HS-27A (cell line): Measurements from ENCODE around the gene SMAD9.
"Not testable (repeated sequence)": the region's sequence is repeated elsewhere in the genome, so short reads cannot be mapped to it uniquely, and the experiment has no call there.

ENCODE experiments used
- DNase-seq: peaks from one replicate; pipeline ENCODE4 v3.0.0-alpha.2; 2012; ENCODE audit warnings: low read depth, missing footprints

The SMAD9 gene

DNA sequence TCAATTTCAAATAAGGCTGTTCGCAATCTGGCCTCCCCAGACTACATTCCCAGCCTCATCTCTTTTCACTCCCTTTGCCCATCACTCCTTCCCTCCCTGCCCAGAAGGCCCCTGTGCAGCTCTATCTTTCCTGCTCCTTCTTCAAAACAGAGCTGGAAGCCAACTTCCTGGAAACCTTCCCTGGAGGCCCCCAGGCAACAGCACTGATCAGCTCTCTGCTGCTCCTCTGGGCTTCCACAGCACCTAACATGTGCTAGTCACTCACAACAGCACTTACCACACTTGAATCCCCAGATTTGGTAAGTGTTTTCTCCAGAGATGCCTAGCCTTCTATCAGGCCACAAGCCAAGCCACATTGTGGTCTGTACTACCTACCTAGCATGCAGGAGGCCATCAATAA, 9.5 kb downstream of the SMAD9 start:
- no peak for DNase-seq

DNA sequence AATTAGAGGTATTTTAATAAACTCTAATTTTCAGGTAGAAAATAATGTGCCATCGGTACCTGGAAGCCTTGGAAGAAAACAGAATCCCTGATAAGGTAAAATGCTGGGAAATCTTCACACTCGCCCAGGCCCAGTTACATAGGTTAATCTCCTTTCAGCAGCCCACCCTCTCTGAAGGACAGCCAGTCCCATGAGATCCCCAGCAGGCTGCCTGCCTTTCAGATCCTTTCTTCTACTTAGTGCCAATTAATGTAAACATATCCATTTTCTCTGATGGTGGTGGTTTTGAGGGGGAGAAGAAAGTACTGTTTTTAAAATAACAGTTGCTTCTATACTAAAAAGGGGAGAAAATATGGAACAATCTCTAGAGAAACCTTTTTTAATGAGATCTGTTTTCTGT, 12.2 kb downstream of the SMAD9 start:
- DNase-seq, result no peak

DNA sequence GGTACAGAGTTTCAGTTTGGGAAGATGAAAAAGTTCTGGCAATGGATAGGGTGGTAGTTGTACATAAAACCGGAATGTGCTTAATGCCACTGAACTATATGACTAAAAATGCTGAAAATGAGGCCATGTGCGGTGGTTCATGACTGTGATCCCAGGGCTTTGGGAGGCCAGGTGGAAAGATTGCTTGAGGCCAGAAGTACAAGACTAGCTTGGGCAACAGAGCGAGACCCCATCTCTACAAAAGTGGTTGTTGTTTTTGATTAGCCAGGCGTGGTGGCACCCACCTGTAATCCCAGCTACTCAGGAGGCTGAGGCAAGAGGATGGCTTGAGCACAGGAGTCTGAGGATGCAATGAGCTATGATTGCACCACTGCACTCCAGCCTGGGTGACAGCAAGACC, 12.8 kb downstream of the SMAD9 start:
- DNase-seq, result no peak

DNA sequence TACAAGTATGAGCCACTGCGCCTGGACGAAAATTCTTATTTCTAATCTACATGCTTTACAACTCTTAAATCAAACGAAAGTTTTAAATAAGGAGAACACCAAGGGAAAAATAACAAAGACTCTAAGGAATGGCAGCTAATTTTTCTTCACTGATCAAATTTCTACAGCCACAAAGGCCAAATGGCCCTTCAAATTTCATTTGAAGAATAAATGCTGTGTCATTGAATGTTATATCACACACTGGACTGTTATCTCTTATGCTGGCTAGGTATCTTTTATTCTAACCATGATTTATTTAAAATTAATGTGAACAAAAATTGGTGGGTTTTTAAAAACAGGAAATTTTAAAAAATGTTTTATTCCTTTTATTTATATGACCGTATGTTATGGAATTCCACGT, 14.1 kb downstream of the SMAD9 start:
- no peak for DNase-seq

DNA sequence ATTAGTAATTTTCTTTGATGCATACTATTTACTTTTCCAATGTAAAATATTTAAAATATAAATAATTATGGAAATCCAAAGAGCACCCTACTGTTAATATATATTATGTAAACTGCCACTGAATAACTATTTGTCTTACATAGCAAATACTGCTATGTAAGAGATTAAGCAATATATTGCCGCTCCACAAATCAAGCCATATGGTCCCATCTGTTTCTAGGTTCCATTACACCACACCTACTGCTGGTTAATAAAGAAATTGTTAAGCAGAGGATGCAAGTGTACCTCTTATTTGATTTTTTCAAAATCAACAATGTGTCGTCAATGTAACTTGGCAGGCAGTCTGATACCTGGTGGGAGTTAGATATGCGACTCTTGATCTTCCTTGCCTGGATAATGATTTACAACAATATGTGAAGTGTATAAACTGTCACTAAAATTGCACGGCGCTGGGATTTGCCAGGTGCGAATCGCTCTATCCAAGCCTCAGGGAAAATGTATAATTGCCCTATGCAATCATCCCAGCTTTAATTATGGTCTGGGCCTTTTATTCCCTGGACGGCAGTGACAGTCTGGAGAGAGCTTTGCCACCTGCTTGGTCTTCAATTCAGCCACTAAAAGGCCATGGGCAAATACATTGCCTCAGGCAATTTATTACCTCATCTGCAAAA, 16.0 kb downstream of the SMAD9 start:
- no peak for DNase-seq

DNA sequence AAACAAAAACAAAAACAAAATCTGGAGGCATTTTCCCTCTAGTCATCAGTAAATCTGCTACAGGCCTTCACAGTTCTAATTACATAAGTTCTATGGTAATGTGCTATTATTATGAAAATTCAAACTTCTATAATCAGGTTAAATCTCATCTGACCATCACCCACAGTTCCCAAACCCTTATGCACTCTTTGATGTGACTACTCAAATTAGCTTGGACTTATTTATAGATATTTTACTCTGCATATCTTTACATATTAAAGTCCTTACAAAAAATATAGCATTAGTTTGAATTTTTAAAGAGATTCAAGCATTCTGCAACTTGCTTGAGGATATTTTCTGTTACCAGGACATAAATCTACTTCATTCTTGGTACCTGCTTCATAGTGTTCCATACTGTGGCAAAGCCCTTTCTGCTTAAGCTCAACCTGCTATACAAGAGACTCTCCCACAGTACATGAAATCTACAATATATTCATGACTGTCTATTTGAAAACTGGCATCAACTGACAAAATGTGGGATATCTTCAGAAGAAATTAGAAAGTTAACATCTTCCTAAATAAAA, 22.9 kb downstream of the SMAD9 start:
- DNase-seq, result no peak

DNA sequence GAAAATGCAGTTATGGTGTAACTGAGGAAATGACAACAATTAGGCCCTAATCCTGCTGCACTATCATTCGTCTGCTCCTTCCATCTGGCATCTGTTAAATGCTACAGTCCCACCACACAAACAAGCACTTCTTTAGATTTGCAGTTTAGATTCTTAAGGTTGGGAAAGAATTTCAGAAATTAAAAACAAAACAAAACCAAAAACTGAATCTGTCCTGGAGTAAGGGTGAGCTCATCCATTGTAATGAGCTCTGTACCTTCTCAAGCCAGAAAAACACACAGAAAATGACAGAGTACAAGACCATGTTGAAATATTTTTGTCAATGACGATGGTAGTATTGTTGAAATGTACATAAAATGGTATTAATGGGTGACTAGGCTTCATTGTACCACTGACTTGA, 28.3 kb downstream of the SMAD9 start:
- DNase-seq, result no peak

DNA sequence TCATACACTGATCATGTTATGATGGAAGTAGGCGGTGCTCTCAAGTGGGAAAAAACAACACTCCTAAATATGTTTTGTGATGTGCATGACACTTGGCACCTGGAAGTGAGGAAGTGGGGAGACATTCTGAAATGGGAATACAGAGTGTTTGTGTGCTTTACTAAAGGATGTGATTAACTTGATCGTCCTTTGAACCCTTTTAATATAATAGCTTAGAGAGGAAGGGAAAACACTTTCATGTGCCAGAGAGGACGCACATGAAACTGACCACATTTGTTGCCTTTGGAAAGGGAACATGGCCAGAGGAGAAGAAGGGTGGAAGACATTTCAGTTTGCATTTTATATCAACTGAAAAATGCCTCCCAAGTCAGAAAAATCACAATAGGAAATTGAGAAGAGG, 31.4 kb downstream of the SMAD9 start:
- DNase-seq, result no peak

DNA sequence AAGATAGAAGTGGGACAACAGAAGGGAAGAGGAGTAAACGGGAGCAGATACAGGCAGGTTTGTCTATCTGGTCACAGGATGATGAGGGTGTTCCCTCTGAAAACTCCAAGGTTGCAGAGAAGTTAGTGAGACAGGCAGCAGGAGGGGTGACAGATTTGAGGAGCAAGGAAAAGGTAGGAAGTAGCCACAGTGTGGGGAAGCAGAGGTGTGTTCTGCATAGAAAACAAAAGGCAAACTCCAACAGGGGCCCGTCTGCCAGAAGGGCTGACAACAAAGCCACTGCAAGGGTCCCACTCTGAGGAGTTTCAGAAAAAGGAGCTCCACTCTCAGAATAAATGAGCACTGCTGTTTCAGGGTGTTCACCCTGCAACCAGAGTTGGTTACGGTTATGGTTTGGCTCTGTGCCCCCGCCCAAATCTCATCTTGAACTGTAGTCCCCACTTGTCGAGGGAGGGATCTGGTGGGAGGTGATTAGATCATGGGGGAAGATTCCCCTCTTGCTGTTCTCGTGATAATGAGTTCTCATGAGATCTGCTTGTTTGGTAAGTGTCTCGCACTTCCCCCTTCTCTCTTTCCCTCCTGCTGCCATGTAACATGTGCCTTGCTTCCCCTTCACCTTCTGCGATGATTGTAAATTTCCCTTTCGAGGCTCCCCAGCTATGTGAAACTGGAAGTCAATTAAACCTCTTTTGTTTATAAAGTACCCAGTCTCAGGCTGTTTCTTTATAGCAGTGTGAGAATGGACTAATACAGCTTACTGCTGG, 32.1 kb downstream of the SMAD9 start:
- DNase-seq, result no peak

DNA sequence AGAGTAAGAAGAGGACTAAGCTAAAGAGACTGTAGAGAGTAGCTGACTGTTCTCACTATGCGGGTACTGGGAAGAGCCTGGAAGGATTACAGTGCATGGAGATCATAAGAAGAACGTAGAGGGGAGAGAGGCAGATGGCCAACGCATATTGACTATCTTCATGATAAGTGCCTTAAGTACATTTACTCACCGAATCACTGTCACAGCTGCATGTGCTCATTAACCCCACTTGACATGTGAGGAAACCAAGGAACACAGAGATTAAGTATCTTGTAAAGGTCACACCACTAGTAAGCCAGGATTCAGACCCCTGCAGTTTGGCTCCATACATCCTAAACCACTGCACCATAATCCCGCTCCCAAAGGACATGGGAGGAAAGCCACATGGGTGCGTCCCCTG, 34.1 kb downstream of the SMAD9 start:
- DNase-seq, result no peak

DNA sequence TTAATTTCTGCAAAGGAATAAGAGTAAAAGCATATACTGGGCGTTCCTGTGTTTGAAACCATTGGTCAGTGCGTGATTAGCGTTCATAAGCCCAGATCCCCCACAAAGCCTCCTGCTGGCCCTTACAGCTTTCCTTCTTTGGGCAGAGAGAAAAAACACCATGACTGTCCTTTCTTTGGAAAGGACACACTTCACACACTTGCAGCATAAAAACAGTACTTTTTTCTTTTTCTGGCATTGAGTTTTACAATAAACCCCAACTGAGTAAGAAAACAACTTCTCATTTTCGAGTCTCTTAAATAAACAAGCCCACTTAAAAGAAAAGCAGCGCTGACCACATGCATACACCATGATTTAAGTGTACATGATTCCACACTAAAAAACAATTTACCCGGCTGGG, 35.8 kb downstream of the SMAD9 start:
- DNase-seq, result no peak

DNA sequence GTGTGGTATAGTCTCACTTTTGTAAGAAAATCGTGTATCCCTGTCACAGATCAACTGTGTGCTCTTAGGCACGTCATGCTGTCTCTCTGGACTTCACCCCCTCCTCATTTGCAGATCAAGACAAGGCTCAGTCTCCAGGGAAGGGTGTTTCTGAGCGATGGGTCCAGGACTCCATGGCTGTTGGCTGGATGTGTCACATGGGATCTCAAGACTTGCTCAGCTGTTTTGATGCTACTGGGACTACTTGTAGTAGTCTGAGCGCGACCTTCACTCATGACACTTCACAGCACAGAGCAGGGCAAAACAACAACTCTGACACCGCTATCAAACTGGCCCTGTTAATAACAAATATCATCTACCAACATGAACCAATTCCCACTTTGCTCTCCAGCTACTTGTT, 36.2 kb downstream of the SMAD9 start:
- DNase-seq, result no peak

DNA sequence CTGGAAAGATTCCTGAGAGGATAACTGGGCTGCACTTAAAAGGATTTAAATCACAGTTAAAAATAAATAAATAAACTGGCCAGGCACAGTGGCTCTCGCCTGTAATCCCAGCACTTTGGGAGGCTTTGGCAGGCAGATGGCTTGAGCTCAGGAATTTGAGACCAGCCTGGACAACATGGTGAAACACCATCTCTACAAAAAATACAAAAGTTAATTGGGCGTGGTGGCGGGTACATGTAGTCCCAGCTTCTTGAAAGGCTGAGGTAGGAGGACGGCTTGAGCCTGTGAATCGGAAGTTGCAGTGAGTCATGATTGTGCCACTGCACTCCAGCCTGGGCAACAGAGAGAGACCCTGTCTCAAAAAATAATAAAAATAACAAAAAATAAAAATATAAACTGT, 36.6 kb downstream of the SMAD9 start:
- DNase-seq, result not testable (repeated sequence)

DNA sequence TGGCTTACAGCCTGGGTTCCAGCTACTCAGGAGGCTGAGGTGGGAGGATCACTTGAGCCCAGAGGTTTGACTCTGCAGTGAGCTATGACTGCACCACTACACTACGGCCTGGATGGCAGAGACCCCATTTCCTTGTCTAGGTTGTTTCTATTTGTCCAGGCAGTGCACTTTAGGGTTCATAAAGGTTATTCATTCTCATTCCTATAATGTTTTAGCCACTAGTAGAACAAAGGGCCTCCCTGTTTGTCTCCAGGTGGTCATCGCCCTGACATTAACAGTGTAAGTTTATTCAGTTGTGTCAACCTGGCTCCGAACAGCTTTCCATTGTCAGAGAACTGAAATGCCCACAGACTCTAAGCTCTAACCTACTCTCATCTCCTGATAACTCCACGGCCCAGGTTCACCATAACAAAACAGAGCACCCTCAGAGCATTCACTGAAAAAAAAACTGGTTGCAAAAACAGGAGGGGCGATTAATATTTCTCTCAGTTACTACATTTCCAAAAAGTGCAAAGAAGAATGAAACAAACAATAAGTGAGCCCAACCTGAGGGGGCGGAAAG, 37.1 kb downstream of the SMAD9 start:
- DNase-seq, result no peak

DNA sequence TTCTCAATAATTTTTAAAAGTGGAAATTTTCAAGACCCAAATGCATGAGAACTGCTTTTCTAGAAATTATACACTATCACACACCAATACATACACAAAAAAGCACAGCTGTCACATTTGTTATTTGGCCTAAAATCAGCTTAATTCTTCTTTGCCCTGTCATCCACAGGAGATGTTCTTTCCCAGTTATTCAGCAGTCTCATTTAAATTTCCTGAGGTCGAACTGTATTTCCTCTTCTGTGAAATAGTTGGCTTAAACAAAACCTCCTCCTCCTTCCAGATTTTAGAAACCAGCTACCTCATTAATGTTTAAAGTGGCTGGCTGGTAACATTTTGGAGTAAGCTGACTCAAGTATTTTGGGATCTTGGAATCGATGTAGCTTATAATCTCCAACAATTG, 39.1 kb downstream of the SMAD9 start:
- no peak for DNase-seq

DNA sequence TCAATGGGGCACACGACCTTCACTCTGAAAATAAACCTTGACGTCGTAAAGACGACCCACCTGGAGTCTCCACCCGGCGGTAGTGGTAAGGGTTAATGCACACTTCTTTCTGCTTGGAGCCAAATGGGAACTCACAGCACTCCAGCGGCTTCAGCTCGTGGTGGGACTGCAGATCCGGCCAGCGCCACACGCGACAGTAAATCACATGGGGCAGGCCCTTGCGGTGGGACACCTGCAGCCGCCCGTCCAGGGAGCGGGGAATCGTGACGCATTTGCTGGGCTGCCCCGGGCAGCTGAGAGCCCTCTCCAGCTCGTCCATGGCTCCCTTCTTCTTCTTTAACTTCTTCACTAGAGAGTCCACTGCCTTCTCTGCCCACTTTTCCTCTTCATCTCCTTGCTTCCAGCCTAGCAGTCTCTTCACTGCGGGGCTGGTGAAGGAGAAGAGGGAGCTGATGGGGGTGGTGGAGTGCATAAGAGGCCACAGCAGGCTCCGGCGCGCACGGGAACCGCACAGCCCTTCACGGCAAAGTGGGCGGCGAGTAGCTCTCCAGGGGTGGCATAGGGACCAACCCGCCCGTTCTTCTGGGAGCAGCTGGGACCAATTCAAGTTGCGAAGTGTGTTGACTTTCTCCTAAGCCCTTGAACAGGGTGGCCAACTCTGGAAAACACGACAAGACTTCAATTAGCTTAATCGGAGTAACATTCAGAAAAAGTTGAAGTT, 40.7 kb downstream of the SMAD9 start:
- no peak for DNase-seq

DNA sequence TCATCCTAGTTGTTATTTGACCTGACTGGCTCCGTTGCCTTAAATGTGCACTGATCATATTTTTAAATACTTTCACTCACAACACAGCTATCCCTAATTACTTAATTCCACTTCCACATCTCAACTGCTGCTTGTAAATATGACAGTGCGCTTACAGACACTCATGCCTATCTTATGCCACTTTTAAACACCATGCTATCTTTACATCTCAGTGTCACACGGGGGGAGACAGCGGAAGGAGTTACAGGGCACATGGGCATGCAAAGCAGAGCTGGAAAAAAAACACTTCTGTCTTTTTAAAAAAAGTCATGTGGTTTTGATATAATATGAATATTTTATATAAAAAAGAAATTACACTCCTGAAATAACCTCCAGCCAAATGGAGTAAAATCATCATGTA, 44.1 kb downstream of the SMAD9 start:
- no peak for DNase-seq

DNA sequence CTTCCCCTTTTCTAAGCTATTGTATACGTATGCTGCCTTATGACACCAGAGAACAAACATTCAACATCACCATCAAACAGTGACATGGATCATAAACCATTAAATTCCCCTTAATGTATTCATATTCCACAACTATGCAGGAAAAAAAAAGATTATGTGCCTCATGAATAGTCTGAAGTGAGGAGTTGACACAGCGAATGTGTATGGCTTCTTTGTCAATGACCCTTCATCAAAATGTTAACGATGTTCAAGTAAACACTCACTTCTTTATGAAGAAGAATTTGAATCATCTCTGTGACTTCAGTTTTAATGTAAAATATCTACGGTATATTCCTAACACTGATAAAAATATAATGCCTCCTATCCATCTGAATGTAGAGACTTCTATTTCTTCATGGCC, 44.6 kb downstream of the SMAD9 start:
- DNase-seq, result no peak

DNA sequence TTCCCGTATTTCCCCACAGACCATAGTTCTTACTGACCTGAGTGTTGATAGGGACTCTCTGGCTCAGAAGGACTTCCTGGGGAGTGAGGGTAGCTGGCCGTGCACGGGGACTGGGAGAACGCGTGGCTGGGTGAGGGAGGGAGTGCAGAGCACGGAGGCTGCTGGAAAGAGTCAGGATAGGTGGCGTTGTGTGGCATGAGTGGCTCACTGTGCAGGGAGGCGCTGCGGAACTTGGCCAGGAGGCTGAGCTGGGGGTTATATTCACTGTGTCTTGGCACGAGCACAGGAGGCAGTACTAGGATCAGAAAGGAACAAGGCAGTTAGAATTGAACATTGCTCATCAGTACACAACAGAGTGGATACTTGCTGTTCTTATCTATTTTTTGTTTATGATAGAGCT, 47.4 kb downstream of the SMAD9 start:
- DNase-seq, result no peak

DNA sequence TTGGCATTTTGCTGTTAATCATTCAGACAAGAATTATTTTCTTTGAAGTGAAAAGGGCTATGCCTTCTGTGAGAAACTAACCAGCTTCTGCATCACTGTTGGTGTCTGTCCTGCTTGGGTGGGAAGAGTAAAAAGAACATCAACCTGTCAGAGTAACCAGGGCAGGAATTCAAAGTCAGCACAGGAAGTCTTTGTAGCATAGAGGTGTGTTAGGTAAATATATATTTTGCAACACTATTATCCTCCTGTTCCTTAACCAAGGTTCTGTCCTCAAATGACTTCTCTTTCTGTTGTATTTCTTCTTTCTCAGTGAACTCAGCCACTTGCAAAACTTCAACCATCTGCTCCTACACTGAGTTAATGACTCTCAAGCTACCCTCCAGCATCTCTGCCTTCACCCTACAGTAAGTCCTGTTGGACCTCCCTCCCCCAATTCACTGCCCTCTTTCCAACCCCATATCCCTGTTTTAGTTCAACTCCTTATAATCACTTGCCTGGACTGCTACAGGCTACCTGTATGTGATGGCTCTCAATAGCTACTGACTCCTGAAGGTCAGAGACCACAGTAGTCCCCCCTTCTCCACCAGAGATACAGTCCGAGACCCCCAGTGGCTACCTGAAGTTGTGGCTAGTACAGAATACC, 49.9 kb downstream of the SMAD9 start:
- DNase-seq, result no peak

DNA sequence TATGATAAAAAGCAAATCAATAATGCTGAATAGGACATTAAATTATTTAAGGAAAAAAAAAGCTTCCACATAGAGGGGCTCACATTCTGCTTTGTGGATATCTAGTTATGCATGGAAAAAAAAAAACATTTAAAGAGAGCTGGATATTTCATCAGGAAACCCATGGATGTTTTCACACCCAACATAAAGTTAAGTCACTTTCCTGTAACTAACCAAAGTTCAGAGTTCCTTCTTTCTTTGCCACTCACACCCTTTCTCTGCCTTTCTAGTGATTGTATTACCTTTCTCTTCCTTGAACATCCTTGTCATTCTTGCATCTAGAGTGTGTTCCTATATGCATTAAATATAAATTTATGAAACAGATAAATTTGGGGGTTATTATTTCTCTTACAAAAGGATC, 53.8 kb downstream of the SMAD9 start:
- no peak for DNase-seq

DNA sequence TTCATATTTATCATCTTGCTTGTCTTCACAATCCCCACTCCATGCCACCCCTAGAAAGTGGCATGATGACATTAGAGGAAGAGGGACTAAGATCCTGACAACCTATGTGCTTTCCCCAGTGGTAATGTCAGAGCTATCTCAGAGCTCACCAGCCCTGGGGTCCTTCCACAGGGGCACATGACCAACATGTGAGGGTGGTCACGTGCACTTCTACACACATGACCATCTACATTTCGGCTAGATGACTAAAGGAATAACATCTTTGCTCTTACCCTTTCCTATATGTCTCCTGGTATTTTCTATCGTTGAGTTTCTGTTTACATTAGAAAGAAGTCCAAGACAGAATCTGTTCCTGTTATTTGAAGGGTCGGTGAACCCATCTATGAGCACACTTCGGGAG, 54.8 kb downstream of the SMAD9 start:
- DNase-seq, result no peak
